Articular chondrocyte of knee joint (primary cell): ENCODE results near the gene PID1. TPM values are rescaled to one million over a fixed set of nuclear protein-coding genes. Genes with fewer than 3 reads are reported as not detected.

Source experiments
- small RNA-seq: library from RNA; depleted of rRNA; stranded (forward); fragments of <200 nt; gene quantifications from one replicate; pipeline ENCODE3, GENCODE V24; 2012
- total RNA-seq: library from RNA; depleted of rRNA; stranded (reverse); fragments of >200 nt; gene quantifications from 2 replicates; pipeline ENCODE4 v1.2.3, GENCODE V29; 2012

PID1 gene, protein sequence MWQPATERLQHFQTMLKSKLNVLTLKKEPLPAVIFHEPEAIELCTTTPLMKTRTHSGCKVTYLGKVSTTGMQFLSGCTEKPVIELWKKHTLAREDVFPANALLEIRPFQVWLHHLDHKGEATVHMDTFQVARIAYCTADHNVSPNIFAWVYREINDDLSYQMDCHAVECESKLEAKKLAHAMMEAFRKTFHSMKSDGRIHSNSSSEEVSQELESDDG
- total RNA-seq = 9.1 and 15.4 TPM in 2 replicates

DNA sequence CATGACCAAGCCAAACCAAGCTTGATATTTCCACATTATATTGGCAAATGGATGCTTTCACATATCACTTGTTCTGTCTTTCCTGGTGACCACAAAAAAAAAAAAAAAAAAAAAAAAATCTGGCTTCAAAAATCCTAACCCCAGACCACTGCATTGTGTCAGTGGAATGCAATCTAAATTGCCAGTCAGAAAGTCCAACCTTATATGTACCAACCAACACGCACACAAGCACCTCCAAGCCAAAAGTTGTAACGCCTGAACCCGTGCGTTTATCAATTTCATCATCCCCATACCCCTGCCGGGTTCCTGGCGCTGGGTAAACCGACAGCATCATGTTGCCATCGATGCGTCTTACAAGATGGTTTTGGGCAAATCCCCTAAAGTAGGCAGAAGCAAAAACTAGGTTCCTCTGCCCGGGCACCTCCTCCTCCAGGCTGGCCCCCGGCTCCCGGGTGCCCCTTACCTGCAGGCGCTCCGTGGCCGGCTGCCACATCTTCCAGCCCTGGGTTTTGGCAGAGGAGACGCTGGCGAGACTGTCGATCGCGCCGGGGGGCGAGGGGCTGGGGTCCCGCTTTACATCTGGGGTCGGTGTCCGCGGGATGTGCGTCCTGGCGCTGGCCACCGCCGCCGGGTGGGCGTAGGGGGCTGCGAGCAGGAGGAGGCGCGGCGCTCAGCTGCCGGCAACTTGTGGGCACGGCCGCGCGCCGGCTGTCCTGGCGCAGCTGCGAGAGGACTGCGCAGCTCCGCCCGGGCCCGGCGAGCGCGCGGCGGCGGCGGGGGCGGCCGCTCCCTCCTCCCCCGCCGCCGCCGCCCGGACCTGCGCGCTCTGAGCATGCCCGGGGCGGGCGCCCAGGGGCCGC, at the start of gene PID1:
Gene PID1, minus strand, starts transcription at position 737 of the 860 bp plus-strand sequence. Its CDS starts 244 bp downstream, at position 493.

Small RNA genes within 50 kb of the gene (small RNA-seq; reads per million reads assigned to genes)
- not detected for gene RN7SKP283
